ENCODE results near the gene PTMA.
"Not testable (repeated sequence)": the region's sequence is repeated elsewhere in the genome, so short reads cannot be mapped to it uniquely, and the experiment has no call there.

PTMA gene

GRCh38 chr2:231717281-231718171 lies 9.2 kb downstream of the PTMA start:
- DNase-seq, result no peak

- no peak for DNase-seq
These were observed 10.5 kb downstream of the PTMA start for GRCh38 chr2:231718799-231719198.

DNA sequence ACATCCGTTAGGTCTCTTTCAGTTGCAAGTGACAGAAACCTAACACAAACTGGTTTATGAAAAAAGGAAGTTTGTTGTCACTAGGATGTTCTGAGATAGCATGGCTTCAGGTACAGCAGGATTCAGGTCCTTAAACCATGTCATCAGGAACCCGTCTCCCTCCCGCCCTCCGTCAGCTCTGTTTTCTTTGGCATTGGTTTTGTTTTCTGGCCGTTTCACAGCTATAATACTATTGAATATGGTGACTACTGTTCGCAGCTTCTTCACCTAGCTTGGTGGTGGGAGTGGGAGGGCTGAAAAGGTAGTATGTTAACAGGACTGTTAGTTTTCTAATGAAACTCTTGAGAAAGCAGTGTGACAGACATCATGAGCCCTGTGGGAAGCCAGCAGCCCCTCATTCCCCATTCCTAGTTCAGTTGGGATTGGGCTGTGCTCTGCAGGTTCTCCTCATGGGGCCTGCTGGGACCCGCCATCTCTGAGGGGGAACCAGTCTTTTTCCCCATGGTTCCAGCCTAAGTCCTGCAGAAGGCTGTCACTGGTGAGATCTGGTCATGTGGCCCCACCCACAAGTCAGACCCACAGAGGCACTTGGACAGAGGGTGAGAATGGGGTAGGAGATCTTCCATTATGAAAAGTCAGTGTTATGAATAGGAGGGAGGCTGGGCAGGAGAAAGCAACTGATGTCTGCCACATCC lies 12.1 kb downstream of the PTMA start:
- DNase-seq, result no peak

- no peak for DNase-seq
These were observed 13.0 kb downstream of the PTMA start for GRCh38 chr2:231720987-231721966.

DNA sequence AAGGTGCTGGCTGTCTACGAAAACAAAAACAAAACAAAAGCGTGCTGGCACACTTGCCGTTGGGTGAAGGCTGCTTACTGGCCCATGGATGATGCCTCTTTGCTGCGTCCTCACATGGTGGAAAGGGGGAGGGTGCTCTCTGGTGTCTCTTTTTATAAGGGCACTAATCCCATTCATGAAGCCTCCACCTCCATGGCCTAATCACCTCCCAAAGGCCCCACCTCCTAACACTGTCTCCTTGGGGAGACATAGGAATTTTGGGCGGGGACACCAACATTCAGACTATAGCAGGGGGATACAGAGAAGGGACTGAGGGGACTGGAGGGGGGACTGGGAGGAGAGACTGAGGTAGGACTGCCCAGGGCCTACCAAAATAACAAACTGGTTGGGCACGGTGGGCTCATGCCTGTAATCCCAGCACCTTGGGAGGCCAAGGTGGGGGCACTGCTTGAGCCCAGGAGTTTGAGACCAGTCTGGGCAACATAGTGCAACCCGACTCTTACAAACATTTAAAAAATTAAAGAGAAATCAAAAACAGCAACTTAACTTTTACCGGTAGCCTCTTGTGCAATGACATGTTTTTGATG lies 14.5 kb downstream of the PTMA start:
- no peak for DNase-seq

GRCh38 chr2:231725476-231725875 lies 17.2 kb downstream of the PTMA start:
- DNase-seq, result no peak

GRCh38 chr2:231726276-231726675 lies 18.0 kb downstream of the PTMA start:
- no peak for DNase-seq

DNA sequence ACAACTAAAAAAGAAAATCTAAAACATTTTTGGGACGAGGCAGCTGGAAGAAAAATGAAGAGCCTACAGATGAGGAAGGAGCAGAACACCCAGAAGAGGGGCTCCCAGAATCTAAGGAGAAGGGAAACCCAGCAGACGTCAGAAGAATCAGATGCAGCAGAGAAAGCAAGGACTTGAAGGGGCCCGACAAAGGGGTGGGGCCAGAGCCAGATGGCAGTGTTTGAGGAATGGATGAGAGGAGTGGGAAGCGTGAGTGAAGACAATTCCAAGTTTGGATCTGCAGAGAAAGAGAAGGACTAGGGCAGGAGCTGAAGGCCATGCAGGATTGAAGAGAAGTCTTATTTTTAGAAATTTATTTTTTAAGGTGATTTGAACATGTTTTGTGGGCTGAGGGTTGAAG lies 19.3 kb downstream of the PTMA start:
- DNase-seq, result no peak

GRCh38 chr2:231732604-231733003 lies 24.3 kb downstream of the PTMA start:
- DNase-seq, result no peak

DNA sequence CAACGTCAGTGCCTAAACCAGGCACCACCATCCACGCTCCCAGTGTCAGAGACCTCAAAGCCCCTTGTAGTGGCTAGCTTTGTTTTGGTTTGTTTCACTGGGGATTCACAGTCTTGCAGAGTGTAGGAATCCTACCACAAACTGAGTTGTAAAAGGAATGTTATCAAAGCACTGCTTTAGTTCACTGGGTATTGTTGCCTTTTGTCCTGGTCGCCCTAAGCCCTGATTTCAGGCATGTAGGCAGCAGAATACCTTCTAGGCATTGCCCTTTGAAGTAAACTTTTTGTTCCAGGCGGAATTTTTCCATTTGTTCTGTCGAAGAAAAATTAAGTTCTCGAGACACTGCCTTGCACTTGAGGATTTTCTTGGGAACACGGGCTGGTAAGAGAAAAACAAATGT lies 29.4 kb downstream of the PTMA start:
- no peak for DNase-seq

DNA sequence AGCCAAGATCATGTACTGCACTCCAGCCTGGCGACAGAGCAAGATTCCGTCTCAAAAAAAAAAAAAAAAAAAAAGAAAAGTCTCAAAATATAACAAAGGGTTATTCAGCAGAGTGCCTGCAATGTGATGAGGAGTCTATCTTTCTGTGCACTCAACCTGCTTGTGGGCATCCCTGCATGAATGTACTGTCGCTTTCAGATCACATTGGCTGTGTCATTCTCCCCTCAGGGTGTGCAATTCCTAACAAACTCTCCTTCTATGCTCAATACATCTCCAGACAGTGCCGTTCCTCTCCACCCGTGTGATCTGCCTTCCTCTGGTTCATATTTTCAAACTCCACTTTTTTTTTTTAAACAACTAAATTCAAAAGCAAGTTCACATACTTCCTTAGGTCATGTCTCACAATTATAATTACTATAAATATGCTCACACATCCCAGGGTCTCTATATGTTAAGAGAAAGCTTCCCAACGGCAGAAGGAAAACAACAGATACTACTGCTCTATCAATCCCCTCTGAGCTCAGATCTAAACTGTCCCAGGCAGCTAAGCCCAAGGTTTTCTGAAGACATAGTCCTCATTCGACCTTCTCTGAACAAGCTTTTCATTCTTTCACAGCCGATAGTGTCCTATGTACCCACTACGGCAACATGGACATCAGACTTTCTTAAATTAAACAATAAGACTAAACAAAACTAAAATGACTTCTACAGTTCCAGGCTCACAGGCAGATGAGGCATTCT lies 35.2 kb downstream of the PTMA start:
- no peak for DNase-seq

GRCh38 chr2:231745303-231746038 lies 37.1 kb downstream of the PTMA start:
- no peak for DNase-seq

DNA sequence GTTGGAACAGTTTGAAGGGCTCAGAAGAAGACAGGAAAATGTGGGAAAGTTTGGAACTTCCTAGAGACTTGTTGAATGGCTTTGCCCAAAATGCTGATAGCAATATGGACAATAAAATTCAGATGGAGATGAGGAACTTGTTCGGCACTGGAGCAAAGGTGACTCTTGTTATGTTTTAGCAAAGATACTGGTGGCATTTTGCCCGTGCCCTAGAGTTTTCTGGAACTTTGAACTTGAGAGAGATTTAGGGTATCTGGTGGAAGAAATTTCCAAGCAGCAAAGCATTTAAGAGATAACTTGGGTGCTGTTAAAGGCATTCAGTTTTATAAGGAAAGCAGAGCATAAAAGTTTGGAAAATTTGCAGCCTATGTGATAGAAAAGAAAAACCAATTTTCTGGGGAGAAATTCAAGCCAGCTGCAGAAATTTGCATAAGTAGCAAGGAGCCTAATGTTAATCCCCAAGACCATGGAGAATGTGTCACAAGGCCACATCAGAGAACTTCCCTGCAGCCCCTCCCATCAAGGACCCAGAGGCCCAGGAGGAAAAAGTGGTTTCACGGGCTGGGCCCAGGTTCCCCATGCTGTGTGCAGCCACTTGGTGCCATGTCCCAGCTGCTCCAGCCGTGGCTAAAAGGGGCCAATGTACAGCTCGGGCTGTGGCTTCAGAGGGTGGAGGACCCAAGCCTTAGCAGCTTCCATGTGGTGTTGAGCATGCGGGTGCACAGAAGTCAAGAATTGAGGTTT lies 40.0 kb downstream of the PTMA start:
- not testable (repeated sequence) for DNase-seq

DNA sequence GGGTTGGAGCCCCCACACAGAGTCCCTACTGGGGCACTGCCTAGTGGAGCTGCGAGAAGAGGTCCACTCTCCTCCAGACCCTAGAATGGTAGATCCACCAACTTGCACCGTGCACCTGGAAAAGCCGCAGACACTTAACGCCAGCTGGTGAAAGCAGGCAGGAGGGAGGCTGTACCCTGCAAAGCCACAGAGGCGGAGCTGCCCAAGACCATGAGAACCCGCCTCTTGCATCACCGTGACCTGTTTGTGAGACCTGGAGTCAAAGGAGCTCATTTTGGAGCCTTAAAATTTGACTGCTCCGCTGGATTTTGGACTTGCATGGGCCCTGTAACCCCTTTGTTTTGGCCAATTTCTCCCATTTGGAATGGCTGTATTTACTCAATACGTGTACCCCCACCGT lies 40.7 kb downstream of the PTMA start:
- not testable (repeated sequence) for DNase-seq

- no peak for DNase-seq
These were observed 42.9 kb downstream of the PTMA start for GRCh38 chr2:231751042-231751815.

DNA sequence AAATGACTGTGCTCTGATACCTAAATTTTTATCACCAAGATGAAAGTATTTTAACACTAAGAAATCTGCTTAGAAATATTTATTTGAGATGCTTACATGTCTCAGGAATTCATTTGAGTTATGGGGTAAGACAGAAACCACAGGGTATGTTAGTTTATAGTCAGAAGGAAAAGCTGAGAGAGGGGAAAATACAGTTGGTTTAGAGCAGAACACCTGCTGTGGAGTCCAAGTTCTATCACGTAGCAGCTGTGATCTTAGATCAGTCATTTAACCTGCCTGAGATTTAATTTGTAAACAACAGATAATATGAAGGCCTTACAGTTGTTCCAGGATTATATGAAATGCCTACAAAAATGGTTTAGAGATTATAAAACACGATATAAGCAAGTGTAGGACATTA lies 43.7 kb downstream of the PTMA start:
- DNase-seq, result no peak

DNA sequence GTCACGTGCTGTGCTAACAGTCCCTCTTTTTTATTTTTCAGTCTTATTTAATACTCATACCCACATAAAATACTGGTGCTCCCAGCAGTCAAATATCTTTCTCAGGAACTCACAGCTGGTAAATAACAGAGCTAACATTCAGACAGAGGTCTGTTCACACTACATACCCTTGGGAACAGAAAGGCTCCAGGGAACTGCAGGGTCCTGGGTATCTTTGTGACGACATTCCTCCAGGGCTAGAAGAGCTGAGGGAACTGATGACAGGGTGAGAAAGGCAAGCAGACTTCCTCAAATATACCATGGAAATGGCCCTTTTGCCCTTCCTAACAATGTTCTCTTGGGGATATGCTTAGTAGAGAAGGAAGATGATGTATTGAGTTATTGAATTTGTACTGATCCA lies 53.4 kb downstream of the PTMA start:
- DNase-seq, result no peak
